SK-N-SH treated with all-trans-retinoic acid at 6 μM for 48 hours (cell line): ENCODE results near the gene CHCHD5.

Experiments
- ARNTL ChIP-seq: fragments of 450-650 bp; formaldehyde crosslinking; IDR thresholded peaks from 2 replicates; pipeline ENCODE4 v1.5.0; 2020; ENCODE audit warnings: low read depth, mild to moderate bottlenecking, moderate library complexity, borderline replicate concordance
- BACH2 ChIP-seq: fragments of 250-450 bp; sonication (Bioruptor Pico); IDR thresholded peaks from 2 replicates; pipeline ENCODE4 v1.9.0; 2021; ENCODE audit warnings: mild to moderate bottlenecking, borderline replicate concordance
- OSR1 ChIP-seq: fragments of 250-450 bp; sonication (Bioruptor Pico); IDR thresholded peaks from 2 replicates; pipeline ENCODE4 v1.8.0; 2022; ENCODE audit warnings: moderate library complexity, mild to moderate bottlenecking, inconsistent platforms
- PATZ1 ChIP-seq: fragments of 250-450 bp; sonication (Bioruptor Pico); IDR thresholded peaks from 2 replicates; pipeline ENCODE4 v1.8.0; 2020; ENCODE audit warnings: mild to moderate bottlenecking, moderate library complexity, borderline replicate concordance
- POU6F1 ChIP-seq: fragments of 250-450 bp; sonication (Bioruptor Pico); IDR thresholded peaks from 2 replicates; pipeline ENCODE4 v1.8.0; 2021; ENCODE audit warnings: low read depth, mild to moderate bottlenecking, moderate library complexity, borderline replicate concordance
- TCF4 ChIP-seq: fragments of 250-450 bp; sonication (Bioruptor Pico); IDR thresholded peaks from 2 replicates; pipeline ENCODE4 v1.8.0; 2021; ENCODE audit warnings: mild to moderate bottlenecking, moderate library complexity, borderline replicate concordance
- TOX ChIP-seq: fragments of 250-450 bp; sonication (Bioruptor Pico); IDR thresholded peaks from 2 replicates; pipeline ENCODE4 v1.8.0; 2021; ENCODE audit warnings: mild to moderate bottlenecking, moderate library complexity, borderline replicate concordance
- ZFP3 ChIP-seq: fragments of 250-450 bp; sonication (Bioruptor Pico); IDR thresholded peaks from 2 replicates; pipeline ENCODE4 v1.5.0; 2020; ENCODE audit warnings: mild to moderate bottlenecking, moderate library complexity
- ZFP30 ChIP-seq: fragments of 450-650 bp; formaldehyde crosslinking; IDR thresholded peaks from 2 replicates; pipeline ENCODE4 v1.5.0; 2022; ENCODE audit warnings: mild to moderate bottlenecking, moderate library complexity
- ZNF565 ChIP-seq: fragments of 450-650 bp; formaldehyde crosslinking; conservative IDR thresholded peaks from 2 replicates; pipeline ENCODE4 v1.5.0; 2020; ENCODE audit warnings: low read depth, mild to moderate bottlenecking, moderate library complexity

- TF ChIP-seq ARNTL (no peak), TCF4 (CRISPR knock-in tag) (no peak), TOX (CRISPR knock-in tag) (no peak), POU6F1 (CRISPR knock-in tag) (no peak), OSR1 (no peak), ZFP30 (CRISPR knock-in tag) (no peak), PATZ1 (CRISPR knock-in tag) (no peak), ZFP3 (CRISPR knock-in tag) (no peak), BACH2 (CRISPR knock-in tag) (no peak), ZNF565 (no peak)
Observed at GRCh38 chr2:112585873-112586464, 1.6 kb downstream of the CHCHD5 start.
